Cortex of kidney (tissue), 1 donor: ENCODE data around the gene LAMP1.
"Not testable (repeated sequence)": the region's sequence is repeated elsewhere in the genome, so short reads cannot be mapped to it uniquely, and the experiment has no call there.

Experiments used
- DNase-seq: peaks from one replicate; lab custom pipeline; 2025; lab: John Stamatoyannopoulos, UW

LAMP1 gene

GRCh38 chr13:113297370-113298042 is 467 bp downstream of the LAMP1 start:
- DNase-seq, result no peak

GRCh38 chr13:113298043-113298945 is 1.3 kb downstream of the LAMP1 start:
- no peak for DNase-seq

- DNase-seq, result no peak
Observed at GRCh38 chr13:113299951-113300350, 2.9 kb downstream of the LAMP1 start.

- no peak for DNase-seq
Observed at GRCh38 chr13:113302986-113303385, 5.9 kb downstream of the LAMP1 start.

- DNase-seq, result no peak
Observed at GRCh38 chr13:113304121-113304520, 7.1 kb downstream of the LAMP1 start.

GRCh38 chr13:113305208-113305607 is 8.2 kb downstream of the LAMP1 start:
- DNase-seq, result no peak

- DNase-seq, result no peak
Observed at GRCh38 chr13:113307491-113307890, 10.5 kb downstream of the LAMP1 start.

GRCh38 chr13:113309473-113309872 is 12.4 kb downstream of the LAMP1 start:
- DNase-seq, result no peak

- DNase-seq, result not testable (repeated sequence)
Observed at GRCh38 chr13:113314112-113314511, 17.1 kb downstream of the LAMP1 start.

GRCh38 chr13:113314895-113315470 is 17.9 kb downstream of the LAMP1 start:
- not testable (repeated sequence) for DNase-seq

GRCh38 chr13:113315992-113316391 is 19.0 kb downstream of the LAMP1 start:
- DNase-seq, result no peak

- DNase-seq, result no peak
Observed at GRCh38 chr13:113317031-113317430, 20.0 kb downstream of the LAMP1 start.

- DNase-seq, result no peak
Observed at GRCh38 chr13:113318956-113319355, 21.9 kb downstream of the LAMP1 start.

- DNase-seq, result no peak
Observed at GRCh38 chr13:113319371-113319770, 22.3 kb downstream of the LAMP1 start.

- no peak for DNase-seq
Observed at GRCh38 chr13:113320226-113320875, 23.3 kb downstream of the LAMP1 start.

- DNase-seq, result no peak
Observed at GRCh38 chr13:113321546-113321945, 24.5 kb downstream of the LAMP1 start.

- no peak for DNase-seq
Observed at GRCh38 chr13:113322043-113322461, 25.0 kb downstream of the LAMP1 start.

- no peak for DNase-seq
Observed at GRCh38 chr13:113322890-113323651, 26.0 kb downstream of the LAMP1 start.

GRCh38 chr13:113323869-113324268 is 26.8 kb downstream of the LAMP1 start:
- DNase-seq, result no peak

- no peak for DNase-seq
Observed at GRCh38 chr13:113324398-113324797, 27.4 kb downstream of the LAMP1 start.

GRCh38 chr13:113325779-113326178 is 28.7 kb downstream of the LAMP1 start:
- DNase-seq, result no peak

GRCh38 chr13:113327391-113327765 is 30.3 kb downstream of the LAMP1 start:
- DNase-seq, result no peak
